ENCODE results near the gene ZMYND10.
A peak's percentile ranks its signal among the peaks of the same experiment; 100 is the strongest.

The ZMYND10 gene

DNA sequence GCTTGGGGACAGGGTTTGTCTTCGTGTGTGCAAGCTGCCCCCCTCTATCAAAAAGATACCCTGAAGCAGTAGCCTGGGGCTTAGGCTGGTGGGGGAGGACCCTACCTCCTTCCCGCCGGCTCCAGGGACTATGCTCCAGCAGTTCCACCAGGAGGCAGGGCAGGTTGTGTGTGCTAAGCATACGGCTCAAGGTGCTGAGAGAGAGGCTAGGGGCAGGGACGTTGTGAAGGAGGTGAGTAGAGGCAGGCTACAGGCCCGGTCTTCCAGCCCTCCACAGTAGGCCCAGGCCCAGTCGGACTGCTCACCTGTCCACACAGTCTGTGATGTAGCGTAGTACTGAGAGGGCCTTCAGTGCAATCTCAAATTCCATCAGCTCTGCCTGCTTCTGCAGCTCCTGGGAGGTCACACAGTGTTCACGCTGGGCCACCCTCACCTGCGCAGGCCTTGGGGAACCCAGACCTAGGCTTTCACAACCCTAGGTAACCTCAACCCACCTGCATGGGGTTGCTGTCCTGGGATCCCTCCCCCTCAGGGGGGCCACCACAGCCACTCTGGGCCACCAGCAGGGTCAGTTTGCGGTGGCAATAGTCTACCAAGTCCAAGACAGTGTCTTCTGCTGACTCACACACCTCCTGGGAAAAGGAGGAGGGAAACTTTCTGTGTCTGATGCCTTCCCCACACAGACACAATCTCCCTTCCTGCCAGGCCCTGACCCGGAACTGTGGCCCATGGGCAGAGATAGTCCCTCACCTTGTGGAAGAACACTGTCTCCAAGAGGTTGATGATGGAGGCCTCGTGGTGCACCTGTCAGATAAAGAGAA, 2.5 kb downstream of the ZMYND10 start:
- DNase-seq: no peak

DNA sequence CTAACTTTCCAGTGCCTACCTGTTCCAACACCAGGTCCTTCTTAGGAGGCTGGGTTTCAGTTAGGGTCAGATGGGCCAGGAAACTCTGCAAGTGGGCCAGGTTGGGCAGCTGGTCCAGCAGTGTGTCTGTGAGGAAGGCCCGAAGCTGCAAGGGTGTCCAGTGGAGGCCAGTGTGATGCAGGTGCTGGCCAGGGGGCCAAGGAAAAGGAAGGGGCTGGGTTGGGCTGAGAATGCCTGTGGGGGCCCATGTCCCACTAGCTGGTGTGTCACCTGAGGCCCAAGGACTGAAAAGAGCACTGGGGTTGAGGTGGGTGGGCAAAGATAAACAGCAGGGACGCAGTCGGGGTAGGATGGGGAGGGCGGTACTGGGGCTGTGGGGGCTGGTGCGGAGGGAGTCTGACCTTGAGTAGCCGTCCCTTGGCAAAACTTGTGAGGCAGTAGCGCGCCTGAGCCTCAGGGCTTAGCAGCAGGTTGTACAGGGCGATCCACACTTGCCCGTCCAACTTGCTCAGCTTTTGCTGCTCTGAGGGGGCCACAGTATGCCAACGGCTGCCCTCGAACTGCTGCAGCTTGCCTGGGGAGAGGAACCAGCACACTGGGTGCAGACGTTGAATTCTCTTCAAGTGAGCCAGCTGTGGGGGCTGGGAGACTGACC, 3.4 kb downstream of the ZMYND10 start:
- no peak for DNase-seq

DNA sequence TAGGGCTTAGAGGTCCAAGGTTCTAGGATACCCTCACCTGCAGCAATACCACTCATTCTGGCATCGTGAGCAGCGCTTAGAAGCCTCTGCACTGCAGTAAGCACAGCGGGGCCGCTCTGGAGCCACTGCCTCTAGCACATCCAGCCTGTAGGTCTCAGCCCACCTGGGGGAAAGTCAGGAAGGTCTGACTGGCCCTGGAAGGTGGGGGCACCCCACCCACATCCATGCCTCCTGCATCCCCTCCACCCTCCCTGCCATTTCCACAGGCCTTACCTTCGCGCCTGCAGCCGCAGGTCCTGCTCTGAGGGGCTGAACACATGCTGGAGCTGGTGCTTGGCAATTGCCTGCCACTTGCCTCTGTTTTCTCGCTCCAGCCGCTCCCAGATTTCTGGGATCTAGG, 4.0 kb downstream of the ZMYND10 start:
- no peak for DNase-seq

DNA sequence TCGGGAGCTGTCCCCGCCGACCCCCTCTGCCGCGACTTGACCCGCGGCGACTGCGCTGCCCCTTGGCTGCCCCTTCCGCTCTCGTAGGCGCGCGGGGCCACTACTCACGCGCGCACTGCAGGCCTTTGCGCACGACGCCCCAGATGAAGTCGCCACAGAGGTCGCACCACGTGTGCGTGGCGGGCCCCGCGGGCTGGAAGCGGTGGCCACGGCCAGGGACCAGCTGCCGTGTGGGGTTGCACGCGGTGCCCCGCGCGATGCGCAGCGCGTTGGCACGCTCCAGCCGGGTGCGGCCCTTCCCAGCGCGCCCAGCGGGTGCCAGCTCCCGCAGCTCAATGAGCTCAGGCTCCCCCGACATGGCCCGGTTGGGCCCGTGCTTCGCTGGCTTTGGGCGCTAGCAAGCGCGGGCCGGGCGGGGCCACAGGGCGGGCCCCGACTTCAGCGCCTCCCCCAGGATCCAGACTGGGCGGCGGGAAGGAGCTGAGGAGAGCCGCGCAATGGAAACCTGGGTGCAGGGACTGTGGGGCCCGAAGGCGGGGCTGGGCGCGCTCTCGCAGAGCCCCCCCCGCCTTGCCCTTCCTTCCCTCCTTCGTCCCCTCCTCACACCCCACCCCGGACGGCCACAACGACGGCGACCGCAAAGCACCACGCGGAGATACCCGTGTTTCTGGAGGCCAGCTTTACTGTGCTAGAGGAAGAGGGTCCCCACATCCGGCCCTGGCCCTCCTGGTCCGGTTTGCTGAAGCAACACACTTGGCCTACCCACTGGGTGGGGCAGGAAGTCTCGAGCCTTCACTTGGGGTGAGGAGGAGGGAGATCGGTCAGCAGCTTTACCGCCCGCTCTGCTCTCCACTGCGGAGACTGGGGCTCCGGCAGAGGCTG, 4.8 kb downstream of the ZMYND10 start, which contains the start of gene RASSF1:
Gene RASSF1, minus strand, starts transcription at position 389 of the 882 bp plus-strand sequence. Its CDS starts 31 bp downstream, at position 358.
- peak; percentile 78 for DNase-seq

DNA sequence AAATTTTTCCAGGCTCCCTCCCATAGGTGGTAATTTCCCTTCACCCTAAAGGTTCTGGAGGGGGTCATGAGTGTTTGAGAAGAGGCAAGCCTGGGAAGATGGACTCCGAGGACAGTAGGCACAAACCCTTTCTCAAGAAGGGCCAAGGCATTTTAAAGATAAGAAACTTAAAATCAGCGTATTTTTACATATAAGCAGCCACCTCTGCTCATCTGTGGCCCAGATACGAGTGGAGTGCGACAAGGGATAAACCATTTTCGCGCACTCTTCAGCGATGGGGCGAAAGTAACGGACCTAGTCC, 5.4 kb downstream of the ZMYND10 start:
- DNase-seq: no peak

DNA sequence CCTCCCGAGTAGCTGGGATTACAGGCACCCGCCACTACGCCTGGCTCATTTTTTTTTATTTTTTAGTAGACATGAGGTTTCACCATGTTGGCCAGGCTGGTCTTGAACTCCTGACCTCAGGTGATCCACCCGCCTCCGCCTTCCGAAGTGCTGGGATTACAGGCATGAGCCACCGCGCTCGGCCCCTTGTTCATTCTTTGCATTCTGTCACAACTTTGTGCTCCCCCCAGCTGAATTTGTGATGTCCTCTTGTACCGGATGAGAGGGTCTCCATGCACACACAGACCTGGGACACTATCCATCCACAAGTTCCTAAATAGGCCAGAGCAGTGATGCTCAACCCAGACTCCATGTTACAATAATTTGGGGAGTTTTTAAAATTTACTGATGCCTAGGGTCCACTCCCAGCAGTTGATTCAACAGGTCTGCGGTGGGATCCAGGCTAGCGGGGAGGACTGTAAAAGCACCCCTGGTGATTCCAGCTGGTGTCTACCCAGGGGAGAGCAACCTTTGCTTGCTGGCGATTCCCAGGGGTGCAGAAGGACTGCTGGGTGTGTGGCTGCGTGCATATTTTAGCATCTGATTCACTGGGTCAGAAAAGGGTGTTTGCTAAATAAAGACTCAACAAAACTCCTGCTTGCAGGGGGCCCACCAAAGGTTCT, 5.9 kb downstream of the ZMYND10 start:
- DNase-seq: peak; percentile 32

DNA sequence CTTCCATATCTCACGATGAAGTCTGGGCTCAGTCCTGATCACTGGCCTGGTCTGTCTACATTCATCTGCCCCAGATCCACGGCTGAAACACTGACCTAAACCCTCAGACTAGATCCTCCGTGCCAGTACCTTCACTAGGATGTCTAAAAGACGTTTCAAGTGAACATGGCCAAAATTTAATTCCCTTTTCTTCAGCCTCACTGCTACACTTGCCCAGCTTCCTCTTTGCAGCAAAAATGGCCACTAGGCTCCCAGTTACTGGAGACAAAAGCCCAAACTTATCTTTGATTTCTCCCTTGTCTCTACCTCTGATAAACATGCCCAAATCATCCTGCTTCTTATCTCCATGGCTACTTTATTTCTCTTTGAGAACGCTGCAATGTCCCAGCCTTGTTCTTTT, 6.6 kb downstream of the ZMYND10 start:
- peak; percentile 40 for DNase-seq

DNA sequence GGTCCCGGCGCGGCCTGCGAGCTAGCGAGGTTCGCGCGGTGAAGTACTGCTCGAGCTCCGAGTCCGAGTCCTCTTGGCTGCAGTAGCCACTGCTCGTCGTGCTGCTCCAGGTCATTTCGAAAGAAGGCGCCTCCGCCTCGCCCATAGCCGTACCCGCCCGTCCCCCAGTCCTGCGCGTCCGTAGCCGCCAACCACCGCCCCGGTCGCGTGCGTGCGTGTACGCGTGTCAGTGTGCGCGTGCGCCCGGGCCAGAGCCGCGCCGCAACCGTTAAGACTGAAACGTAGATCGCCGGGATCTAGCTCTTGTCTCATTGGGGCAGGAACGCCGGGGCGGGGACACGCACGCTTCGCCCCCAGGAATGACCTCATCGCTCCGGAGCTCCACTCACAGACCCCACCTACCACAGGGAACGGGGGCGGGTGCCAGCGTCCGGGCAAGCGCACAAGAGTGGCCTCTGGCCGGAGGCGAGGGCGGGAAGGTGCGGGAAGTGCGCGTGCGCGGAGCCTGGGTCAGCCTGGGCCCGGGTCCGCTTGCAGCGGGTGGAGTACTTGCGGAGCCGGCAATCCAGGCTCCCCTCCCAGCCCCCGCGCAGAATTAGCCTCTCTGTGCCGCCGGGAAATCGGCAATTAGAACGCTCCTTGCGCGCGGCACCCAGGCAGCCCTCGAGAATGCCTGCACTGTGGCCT, 8.2 kb downstream of the ZMYND10 start:
- DNase-seq: peak; percentile 98

DNA sequence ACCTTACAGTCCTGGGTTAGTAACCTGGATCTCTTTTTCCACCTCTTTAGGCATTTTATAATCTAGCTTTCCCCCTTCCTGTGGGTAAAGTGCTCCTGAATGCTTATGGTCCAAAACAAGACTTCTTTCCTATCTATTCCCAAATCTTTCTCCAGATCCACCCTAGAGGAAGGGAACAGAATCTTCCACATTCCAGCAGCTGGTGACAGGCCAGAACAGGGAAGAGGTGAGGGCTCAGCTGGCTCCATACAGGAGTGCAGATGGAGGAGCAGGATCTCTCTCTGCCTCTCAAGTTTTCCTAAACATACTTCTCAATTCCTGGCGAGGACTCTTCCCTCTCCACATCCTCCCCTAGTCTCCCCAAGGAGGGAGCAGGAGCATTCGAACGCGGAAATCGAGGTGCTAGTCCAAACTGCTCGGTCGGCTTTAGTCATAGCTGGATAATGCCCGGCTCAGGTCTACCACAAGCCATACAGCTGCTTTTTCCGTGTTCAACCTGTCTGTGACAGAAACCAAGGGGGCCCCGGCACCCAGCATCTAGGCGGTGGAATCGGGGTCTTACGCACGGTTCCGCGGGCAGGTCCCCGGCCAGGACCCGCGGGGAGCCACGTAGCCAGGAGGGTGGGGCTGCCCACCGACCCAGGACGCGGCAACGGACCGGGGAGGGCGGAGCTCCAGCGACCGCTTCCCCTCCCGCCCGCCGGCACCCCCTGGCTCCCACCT, 8.9 kb downstream of the ZMYND10 start:
- no peak for DNase-seq

DNA sequence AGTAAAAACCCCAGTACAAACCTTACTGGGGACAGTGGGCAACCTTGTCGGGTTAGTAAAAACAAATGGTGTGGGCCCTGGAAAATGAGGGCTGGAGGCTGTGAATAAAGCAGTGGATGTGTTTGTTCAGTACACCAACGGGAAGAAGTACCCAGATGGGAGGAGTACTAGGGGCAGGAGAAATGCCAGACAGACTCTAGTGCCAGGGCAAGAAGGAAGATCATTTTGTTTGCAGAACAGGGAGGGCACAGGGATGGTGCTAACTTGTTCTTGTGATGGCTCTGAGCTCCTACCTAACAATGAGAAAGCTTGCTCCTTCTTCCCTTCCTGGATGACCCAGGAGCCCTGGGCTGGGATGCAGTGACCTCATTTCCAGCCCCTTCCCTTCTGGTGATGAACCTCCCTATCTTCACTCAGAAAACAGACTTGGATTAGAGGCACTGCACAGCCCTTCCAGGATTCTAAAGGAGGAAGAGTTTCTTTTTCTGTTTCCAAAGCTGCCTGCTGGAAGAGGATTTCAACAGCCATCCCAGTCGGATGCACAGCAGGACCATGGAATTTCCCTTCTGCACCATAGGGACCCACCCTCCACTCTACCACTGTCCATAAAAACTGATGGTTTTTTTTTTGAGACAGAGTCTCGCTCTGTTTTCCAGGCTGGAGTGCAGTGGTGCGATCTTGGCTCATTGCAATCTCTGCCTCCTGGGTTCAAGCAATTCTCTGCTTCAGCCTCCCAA, 11.0 kb downstream of the ZMYND10 start:
- no peak for DNase-seq

DNA sequence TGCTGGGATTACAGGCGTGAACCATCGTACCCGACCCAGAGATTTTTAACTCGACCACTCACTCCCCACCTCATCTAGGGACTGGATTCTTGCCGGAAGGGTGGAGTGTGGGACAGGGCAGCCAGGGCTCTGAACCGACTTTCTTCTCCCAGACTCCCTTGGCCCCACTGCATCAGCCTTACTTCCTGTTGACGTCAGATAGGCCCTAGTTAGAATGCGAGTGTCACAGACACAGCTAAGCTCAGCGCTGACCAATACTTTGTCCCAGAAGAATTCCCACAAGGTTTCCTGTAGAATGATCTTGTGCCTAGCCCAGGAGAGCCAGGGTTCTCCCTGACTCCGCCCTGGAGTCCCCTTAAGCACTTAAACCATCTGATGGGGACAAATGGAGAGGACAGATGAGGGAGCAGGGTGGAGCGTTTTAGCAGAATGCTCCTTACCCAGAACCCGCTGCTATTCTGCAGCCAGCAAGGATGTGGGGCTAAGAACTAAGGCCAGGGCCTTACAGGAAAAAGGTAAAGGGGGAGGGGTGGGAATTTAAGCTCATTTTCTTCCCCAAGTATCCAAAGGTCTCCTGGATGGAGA, 11.7 kb downstream of the ZMYND10 start:
- DNase-seq: no peak

DNA sequence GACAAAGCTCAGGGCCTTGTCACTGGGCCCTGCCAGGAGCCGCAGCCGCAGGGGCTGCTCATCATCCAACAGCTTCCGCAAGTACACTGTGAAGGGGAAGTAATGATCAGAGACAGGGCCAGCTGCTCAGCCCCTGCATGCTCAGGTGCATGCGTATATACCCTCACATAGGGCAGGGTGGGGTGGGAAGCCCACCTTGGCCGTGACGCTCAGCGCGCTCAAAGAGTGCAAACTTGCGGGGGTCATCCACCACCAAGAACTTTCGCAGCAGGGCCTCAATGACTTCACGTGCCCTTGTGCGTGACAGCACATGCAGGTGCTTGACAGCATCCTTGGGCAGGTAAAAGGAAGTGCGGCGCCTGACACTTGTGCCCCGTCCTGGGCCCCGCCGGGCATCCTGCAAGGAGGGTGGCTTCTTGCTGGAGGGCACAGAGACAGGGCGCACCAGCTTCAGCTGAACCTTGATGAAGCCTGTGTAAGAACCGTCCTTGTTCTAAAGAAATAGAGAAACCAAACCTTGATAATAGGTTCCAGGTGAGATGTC, 14.1 kb downstream of the ZMYND10 start:
- no peak for DNase-seq

DNA sequence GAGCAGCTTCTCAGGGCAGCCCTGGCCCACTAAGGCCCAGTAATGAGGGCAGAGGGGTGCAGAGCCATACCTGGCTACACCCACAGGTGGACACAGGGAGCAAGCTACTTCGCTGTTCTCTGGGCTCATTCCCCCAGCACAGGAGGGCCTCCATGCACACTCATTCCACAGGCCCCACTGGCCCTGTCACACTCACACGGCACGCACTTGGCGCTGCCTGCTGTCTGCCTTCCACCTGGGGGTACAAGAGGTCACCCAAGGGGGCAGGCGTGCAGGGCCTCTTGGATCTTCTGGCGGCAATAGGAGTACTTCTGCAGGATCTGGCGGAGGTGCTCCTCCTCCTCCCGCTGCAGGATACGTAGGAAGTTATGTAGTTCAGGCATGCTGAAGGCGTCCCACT, 15.2 kb downstream of the ZMYND10 start:
- no peak for DNase-seq

DNA sequence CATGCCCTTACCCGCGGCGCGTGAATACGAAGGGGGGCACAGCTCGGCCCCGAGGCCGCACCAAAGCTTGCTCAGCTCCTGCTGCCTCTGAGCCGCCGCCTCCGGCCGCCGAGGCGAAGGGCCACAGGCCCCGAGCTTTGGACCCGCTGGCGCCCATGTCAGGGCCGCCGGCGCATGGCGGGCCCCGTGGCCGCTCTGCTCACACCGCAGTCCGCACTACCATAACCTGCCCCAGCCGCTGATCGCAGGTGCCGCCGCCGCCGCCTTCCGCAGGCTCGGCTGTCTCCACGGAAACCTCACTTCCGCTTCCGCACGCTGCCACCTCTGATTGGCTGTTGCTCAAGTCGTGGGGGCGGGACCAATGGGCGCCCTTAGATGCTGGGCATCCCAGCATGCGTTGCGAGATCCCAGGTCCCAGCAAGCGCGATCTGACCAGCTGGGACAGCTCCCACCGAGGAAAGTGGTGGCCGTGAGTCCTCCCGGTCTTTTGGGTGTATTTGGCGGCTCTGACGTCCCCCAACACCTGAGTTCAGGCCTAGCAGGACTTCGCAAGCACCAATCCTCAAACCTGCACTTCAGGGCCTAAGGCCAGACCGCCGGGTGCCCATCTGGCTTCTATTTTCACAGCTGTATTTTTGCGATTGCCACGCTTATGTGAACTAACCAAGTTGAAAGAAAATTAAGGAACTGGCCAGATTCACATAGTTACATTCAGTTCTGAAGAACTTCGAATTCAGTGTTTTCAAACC, 17.4 kb downstream of the ZMYND10 start, which contains the start of gene TUSC2:
Gene TUSC2, minus strand, starts transcription at position 281 of the 749 bp plus-strand sequence. Its CDS starts 124 bp downstream, at position 157.
- DNase-seq: peak; percentile 98

DNA sequence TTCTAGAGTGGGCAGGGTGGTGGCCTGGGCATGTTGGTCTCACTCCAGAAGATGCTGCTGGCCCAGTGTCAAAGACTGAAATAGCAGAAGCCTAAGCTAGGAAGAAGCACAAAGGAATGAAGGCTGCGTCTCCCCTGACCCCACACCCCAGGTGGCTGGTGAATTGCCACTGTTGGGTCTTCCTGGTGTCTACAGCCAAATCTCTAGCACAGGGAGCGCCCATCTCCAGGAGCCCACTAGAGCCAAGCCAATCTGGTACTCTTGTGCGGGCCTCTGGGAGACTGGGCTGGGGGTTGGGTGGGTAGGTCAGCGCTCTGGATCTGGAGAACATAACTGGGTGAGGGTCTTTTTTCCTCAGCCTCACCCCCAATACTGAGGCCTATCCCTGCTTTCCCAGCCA, 18.4 kb downstream of the ZMYND10 start:
- no peak for DNase-seq

DNA sequence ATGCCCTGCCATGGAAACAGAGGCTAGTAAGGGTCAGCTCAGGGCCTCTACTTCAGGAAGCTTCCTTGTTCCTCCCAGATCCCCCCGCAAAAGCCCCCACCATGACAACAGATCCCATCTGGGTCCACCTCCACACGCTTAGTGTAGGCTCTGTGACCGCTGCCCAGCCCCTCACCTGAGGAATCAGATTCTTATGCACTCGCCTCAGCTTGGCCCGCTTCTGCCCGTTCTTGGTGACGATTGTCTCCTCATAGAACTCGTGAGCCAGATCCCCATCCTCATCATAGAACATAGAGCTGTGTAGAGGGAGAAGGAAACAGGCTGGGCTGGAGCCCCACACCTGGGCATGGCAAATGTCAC, 19.4 kb downstream of the ZMYND10 start:
- no peak for DNase-seq

DNA sequence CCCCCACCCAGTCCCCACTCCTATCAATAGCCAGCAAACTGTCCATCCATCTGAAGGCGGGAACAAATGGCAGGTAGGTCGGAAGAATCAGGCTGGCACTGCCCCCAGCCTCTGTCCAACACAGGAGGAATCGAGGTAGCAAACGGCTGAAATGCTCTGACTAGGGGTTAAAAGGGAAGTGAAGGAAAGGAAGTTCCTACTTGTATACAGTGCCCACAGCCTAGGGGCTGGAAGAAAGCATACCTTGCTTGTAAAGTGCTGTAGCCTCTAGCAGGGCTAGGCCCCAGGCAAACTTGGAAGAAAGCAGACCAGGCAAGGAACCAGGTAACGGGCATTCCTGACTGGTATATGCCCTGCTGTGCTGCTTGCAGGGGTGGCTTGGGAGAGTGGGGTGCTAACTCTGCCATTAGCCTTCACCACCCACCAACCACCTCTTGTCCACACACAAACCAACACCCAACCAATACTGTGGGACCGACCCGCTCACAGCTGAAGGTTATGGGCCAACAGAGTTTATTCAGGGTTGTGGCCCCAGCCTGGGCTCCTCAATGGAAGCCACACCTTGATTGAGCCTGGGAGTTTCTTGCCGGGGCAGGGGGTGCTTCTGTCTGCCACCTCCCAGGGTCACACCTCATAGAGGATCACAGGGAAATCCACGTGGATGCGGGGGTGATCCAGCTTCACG, 19.9 kb downstream of the ZMYND10 start:
- DNase-seq: no peak

DNA sequence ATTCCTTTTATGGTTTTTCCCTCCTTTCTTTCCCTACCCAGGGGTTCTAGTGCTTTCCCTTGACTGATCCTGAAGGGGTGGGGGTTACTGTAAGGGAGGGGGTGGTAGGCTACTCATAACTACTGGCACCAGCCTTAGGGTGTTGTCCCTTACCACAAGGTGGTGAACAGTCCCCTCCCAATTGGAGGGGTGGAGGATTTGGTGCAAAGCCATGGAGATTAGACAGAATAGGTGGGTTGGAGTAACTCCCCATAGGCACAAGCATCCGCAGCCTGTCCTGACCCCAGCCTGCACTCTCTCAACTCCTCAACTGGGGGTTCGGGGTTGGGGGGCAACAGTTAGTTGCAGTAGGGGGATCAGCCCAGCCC, 20.4 kb downstream of the ZMYND10 start:
- DNase-seq: no peak

All from RPMI8226 (cell line).